ENCODE results near the gene SLC26A9.

Gene SLC26A9

DNA sequence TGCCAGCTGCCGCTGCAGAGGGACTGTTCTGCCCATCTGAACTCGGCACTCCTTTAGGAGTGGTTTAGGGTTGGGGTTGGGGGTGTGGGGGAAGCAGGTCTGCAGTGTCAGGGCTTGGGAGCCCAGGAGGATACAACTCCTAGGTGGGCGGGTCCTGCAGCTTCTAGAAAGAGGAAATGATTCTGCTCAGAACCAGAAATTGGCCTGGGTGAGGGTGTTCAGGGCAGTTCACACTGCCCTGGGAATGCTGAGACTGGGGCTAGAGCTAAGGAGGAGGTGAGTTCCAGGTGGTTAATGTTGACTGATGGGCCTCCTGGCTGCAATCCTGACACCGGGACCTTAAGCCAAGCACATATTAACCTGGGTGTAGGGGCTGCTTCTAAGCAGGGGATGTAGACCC is 4.8 kb upstream of the SLC26A9 start:
- no peak for DNase-seq

DNA sequence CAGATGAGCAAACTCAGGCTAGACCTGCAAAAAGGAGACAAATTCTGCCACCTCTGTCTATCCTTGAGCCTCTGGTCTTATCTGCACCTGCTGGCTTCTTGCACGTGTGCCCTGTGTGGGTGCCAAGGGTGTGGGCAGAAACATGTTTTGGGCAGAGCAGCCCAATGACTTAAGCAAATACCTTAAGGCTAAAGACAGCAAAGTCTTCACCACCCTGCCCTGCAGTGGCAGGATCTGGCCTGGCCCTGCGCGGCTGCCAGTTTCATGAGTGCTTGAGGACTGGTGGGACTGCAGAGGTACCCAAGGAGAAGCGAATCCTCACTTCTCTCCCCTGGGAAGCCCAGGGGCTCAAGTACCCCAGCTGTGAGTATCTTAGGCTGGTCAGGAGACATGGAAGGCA is 3.8 kb upstream of the SLC26A9 start:
- DNase-seq, result no peak

DNA sequence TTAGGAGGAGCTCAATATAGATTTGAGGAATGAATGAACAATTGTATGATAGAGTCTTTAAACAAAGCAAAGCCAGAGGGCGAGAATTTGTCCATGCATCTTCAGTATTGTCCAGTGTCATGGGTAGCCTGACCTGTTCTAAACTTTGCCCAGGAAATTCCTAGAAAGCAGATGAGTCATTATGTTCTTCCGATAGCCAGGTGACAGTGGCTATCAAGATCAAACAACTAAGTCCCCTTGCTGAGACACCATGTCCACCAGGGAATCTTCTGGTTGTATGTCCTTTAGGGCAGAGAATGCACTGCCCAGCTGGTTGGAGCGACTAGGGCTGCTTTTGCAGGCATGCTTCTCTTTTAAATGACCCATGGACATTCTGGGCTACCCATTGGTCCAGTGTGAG is 1.8 kb upstream of the SLC26A9 start:
- DNase-seq, result no peak

DNA sequence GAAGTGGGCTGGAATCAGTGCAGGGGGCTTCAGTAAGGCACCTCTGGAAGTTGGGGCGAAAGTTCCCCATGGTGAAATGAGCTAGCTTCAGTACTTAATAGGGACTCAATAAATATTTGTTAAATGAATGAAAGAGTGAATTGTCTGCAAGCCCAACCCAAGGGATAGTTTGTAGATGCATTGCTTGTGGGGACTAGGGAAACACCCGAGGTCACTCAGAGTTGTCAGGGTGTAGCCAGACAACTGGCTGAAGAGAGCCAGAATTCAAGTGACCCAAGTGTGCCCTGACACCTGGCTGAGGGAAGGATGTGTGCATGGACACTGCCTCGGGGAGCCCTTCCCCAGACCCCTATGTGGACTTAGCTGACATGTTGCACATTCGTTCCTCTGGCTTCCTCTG is 1.3 kb upstream of the SLC26A9 start:
- no peak for DNase-seq

DNA sequence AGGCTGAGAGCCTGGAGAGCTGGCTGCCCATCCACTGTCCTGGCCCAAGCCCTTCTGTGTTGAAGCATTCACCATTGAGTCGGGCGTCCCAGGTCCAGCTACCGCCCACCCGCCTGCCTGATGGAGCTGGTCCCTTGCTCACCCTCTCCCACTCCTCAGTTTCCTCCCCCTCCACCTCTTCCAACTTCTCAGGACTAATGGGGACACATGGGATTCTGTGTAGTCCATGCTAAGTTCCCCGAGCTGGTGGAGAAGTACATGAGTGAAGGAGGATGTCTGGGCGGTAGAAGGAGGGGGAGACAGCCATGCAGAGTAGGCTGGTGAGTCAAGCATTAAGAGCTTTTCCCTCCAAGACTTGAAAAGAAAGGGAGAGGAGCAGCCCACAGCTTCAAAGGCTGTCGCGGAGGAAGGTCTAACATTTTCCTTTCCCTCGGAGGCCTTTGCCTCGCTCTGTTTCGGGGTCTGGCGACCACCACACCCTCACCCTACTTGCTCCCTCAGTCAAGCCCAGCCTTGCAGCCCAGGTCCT is 561 bp downstream of the SLC26A9 start:
- no peak for DNase-seq

DNA sequence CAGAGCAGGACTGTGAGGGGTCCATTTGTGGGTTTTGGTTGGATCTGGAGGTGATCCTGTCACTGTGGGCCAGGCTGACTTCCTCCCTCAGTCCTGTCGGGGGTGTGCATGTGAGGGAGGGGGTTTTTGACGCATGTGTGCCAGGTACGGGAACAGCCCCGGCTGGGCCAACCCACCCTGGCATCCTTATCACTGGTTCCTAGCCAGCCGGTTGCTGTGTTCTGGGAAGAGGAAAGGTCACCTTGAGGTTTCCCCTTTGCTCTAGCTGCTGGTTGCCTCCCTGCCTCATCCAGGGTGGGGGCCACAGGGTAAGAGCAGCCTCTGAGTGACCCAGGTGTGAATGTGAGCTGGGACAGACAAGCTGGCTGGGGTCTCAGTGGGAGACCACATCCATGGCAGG is 2.5 kb downstream of the SLC26A9 start:
- no peak for DNase-seq

DNA sequence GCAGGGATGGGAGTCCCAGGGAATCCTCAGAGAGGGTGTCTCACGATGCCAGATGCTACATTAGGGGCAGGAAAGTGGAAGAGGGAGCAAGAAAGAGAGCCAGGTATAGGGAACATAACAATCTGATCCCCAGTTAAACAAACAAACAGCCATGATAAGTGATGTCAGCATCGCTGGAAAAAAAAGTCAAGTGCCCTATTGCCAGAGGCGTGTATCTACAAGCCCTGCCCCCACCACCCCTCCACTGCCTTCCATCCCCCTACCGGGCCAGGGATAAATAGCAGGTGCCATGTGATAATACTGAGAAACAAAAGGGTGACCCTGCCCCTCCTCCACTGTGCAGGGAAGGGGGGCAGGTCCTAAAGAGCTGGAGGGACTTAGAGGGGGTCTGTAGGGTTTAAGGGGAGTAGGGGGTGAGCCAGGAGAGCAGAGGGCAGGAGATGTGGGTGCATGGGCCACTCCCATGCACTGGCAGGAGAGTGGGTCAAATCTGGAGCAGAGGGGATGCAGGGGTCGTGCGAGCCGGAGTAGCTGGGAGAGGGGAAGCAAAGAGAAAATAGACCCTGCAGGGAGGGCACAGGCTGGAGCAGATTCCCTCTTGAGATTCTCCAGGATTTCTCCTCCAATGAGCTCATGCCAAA is 3.4 kb downstream of the SLC26A9 start:
- DNase-seq, result no peak

DNA sequence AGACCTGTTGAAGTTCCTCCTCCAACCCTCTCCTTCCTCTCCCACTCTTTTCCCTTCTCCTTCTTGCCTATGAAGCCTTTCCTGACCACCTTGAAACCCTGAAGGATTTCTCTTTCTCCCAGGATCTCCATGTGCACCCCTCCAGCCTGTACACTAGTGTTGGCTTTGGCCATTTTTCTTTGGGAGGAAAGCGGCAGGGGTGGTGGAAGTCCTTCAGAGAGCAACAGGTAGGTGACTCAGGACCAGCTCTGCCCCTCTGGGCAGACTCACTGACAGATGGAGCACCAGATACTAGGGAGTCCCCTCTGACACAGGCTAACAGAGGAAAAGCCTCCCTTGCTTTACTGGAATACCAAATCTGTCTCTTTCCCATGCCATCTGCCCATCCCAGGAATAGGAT is 4.6 kb downstream of the SLC26A9 start:
- no peak for DNase-seq

DNA sequence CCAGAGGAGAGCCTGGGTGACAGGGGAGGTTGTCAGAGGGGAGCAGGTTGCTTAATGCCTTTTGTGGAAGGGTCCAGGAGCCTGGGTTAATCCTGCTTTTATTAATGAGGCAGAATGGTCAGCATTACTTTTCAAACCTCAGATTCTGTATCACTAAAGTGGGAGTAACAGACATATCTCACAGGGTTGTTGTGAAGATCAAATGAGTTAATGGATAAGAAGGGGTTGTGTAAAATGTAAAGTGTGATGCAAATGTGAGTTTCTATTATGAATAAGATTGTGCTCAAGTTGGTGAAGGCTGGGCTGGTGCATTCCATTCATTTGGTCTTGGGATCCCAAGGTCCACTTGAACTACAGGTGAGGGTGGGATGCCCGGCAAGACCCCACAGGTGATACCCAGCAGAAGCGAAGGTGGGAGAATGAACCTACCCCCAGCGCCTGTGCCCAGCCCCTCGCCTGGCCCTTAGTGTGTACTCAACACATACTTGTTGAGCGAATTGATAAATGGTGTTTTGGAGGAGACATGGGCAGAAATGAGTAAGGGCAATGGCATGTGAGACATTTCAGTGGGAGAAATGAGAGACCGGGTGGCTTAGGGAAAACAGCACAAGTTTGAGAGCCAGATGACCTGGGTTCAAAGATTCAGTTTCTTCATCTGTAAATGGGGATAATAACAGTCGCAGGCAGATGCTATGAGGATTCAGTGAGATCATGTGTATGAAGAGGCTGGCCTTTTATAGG is 6.2 kb downstream of the SLC26A9 start:
- no peak for DNase-seq

DNA sequence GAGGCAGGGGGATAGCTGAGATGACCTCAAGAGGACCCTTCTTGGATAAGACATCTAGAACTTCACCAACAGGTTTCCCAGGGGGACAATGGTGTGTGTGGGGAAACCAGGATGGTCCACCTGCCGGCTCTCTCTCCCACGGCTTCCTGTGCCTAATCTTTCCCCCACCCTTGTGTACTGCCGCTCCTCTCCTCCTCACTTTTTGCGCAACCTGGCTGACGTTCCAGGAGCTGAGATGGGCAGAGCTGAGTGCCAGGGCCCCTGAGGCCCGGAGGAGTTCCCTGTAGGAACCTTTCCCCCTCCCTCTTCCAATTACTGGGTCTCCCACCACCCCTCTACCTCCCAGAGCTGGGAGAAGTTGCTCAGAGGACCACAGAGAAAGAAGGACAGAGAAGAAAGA is 6.9 kb downstream of the SLC26A9 start:
- no peak for DNase-seq

DNA sequence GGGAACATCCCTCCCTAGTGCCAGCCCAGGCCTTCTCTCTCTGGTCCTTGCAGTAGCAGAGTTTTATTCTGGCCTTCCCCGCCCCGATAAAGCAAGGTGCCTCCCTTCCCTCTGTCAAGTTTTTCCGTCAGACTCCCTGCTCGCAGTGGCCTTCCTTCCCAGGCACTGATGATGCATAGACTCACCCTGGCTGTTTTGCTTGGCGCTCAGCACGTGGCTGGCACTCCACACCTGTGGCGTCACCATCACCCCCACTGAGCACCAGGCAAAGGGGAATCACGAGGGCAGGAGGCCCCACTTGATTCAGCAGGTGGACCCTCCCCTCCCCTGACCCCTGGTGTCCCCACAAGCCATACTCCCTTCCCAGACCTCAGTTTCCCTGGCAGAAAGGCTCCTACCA is 7.4 kb downstream of the SLC26A9 start:
- no peak for DNase-seq

DNA sequence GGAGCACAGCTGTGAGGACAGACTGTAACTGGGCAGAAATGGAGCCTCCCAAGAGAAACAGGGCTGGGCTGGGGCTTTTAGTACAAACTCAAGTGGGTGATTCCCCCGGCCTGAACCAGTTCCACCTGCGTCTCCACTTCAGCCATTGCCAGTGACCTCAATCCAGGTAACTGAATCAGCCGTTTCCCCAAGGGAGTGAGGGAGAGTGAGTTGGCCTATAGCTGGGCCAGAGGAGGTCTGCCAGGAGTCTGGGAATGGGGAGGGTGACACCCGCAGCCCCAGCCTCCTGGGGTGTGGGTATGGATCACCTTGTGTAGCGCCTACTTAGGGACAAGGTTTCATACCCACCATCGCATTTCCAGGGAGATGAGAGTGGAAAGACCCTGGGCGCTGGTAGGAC is 8.5 kb downstream of the SLC26A9 start:
- DNase-seq, result no peak

DNA sequence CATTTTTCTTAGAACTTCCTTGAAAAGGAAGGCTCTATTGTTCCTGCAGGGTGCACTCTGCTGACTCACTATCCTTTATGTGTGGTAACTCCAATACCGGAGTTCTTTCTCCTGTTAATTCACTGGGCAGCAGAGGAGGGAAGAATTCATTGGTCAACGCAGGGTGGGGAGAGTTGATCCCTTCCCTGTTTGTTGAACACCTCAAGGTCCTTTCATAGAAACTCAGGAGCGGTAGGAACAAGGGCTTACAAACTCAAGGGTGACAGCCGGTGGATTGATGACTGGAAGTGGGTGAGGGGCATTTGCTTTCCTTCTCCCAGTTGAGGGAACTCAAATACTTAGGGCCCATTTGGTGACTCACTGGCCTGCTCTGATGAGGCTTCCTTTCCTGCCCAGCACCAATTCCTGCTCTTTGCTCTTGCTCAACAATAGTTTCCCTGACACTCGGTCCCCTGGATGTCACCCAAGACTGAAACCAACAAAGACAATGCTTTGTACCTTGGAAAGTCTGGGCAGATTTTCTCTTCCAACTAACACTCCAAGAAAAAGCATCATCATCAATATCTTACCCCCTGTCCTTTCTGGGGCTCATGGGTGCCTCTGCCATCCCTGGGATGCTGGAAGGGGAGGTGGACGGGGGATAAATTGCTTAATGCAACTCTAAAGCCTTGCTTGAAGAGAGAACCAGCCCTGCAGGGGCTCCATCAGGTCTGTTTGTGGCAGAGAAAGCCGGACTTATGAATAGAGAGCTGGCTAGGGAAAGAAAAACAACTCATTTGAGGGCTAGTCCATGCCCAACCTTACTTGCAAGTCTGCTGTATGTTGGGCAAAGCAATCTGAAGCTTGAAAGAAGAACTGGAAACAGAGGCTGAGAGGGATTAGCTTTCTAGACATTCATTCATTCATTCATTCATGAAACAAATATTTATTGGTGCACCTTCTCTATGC is 9.3 kb downstream of the SLC26A9 start:
- DNase-seq, result no peak

DNA sequence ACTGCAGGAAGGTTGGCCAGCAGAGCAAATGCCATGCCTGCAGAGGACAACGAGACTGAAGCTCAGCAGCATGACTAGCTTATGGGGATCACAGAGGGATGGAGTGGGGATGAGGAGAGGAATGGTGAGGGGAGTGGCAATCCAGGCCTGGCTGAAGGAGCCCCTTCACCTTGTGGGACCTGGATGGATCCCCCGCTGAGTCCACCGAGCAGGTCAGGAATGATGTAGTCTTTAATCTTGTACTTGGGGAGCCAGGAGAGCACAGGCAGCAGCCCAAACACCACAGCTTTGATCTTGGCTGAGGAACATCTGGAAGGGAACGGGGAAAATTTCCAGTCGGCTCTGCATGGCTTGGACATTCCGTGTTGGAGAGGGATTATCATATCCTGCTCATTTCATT is 10.5 kb downstream of the SLC26A9 start:
- no peak for DNase-seq

DNA sequence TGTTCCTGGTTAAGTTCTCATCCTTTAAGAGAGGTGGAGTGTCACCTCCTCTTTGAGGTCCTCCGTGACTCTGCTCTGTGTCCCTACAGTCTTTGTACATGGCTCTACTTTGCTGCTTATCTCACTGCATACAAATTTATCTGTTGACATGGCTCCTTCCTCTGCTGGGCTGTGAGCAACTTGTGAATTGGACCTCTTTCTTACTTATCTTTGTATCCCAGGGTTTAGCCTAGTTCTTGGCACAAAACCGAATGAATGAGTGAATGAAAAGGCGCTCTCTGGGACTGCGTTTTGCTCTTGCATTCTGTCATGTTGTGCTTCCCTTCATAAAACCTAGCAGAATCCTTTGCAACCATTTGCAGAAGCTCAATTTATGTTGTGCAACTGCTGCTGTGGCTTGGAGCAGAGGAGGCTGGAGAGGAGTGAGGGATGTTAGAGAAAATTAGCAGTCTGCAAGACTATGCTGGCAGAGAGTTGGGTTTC is 12.4 kb downstream of the SLC26A9 start:
- no peak for DNase-seq

DNA sequence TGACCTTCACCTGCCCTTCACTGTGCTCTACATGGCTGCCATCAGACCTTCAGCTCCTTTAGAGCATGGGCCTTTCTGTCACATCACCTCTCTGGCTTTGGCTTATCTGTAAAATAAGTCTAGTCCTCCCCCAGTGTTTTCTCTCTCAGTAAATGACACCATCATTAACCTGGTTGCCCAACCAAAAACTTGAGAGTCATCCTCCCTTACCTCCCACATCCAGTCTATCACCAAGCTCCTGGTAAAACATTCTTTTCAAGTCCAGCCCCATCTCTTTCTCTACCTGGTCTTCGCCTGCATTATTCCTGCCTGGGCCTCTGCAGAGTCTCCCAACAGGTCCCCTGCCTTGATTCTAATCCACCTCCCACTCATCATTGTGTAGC is 13.1 kb downstream of the SLC26A9 start:
- DNase-seq, result no peak

DNA sequence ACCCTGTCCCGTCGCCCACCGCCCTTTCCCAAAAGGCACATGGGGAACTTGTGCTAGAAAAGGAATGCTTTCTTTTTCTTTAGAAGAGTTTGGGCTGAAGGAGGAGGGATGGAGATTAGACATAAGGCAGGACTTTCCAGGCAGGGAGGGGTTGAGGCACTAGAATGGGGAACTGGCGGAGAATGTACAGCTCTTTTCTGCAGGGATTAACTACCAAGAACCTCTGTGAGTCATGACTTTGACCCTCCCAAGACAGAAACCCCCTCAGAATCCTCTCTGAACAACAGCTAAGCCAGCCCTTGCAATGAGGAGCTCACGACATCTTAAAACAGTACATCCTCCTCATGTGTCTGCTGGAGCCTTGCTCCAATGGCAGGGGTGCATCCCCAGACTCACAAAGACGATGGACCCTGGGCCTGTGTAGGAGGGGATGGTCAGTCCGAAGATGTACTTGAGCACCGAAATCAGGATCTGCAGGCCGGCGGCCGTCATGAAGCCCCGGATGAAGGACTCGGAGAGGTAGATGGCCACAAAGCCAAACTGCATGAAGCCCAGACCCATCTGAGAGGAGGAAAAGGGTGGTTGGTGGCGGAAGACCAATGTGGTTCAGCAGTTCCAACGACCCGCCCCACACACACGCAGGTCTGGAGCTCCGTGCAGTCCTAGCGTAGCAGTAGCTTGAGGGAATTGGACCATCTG is 13.6 kb downstream of the SLC26A9 start:
- no peak for DNase-seq

DNA sequence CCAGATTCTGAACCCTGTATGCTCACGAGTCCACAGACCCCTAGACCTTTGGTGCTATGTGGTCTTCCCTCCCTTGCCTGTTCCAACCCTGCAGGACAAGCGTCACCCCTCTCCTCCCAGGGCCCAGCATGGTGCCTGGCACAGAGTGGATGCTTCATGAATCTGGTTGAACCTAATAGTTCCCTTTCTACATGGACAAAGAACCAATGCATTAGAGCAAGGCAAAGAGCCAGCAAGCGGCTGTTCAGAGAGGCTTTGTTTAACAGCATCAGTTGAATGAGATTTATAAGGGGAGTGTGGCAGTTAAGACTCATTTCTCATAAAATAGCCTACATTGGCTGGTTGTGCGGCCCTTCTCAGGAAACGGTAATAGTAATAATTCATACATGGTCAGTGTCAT is 14.9 kb downstream of the SLC26A9 start:
- DNase-seq, result no peak

DNA sequence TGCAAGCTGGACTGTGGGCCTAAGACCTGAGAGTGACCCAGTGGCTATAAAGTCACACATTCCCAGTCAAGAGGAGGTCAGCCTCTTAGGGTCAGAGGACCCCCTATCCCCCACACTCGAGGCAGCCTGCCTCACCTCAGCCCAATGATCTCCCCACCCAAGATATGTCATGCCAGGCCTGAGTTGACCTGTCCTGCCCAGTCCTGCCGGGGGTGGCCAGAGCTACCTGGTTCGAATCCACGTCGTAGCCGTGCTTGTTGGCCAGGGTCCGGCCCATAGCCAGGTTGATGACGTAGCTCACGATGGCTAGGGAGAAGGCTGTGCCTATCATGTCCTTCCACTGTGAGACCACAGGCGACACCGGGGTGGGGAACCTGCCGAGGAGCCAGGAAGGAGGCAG is 15.6 kb downstream of the SLC26A9 start:
- no peak for DNase-seq

DNA sequence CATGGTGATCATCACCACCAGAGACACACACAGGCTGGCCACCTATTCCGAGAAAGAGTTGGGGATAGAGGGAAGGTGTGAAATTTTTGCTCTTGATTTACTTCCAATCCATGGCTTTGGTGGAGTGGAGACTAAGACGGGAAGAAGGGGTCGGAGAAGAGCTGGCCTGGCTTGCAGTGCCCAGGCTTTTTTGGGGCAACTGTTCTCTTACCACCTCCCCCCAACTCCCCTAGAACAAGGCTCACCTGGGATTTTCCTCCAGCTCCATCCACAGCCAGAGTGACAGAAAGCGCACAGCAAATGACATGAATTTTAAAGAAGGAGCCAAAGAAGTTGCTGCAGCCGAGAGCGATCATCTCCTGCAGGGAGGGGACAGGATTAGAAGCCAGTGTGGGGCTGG is 16.0 kb downstream of the SLC26A9 start:
- DNase-seq, result no peak

DNA sequence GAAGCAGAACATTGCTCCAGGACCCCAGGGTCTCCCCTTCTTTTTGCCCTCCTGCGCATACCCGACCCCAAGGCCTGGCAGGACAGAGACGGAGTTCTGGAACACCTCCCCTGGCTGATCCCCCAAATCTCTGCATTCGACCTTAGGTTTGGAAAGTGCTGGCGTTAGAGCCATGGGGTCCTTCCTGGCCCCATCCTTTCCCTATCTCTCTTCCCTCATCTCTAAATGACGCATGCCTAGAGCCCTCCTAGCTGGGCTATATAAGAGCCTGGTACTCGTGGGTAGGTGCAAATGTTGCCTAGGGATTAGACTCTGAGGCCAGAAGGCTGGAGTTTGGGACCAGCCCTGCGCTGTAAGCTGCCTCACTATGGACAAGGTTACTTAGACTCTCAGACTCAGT is 16.6 kb downstream of the SLC26A9 start:
- no peak for DNase-seq

DNA sequence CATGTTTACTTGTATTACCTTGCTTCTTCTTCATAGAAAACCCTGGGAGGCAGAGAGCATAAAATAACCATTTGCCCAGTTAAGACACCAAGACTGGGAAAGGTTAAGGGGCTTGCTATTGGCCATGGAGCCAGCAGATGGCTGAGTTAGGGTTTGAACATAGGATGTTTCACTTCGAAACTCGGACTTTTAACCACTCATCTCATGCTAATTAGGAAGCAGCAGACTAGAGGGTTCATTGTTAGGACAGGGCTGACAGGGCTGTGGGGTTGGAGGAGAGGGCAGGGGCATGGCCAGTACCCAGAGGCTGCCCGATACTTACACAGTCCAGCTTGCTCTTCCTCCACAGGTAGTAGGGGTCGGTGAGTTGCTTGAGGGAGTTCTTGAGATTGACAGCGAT is 17.0 kb downstream of the SLC26A9 start:
- no peak for DNase-seq

DNA sequence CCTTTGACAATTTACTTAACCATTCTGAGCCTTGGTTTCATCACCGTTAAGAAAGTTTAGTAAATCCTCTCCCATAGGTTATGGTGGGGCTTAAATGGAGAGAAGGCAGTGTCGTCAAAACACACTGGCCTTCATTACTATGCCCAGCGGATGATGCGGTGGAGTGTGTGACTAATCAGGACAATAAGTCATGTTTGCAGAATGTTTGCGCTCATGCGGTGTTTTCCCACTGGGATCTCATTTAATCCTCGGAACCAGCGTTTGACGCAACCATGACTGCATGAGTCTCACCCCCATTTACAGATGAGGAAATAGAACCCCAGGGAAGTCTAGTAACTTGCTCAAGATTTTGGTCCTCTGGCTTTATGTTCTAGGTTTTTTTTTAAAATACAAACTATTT is 17.5 kb downstream of the SLC26A9 start:
- DNase-seq, result no peak

Measured in CD4-positive, alpha-beta T cell treated with Interleukin-6 for 4 hours (primary cell).